Eye (tissue), 1 donor: Measurements from ENCODE around the gene KRT17.
"Not testable (repeated sequence)": the region's sequence is repeated elsewhere in the genome, so short reads cannot be mapped to it uniquely, and the experiment has no call there.

Source experiments
- DNase-seq: peaks from one replicate; pipeline ENCODE4 v3.0.0-alpha.2; 2015

KRT17 gene

DNA sequence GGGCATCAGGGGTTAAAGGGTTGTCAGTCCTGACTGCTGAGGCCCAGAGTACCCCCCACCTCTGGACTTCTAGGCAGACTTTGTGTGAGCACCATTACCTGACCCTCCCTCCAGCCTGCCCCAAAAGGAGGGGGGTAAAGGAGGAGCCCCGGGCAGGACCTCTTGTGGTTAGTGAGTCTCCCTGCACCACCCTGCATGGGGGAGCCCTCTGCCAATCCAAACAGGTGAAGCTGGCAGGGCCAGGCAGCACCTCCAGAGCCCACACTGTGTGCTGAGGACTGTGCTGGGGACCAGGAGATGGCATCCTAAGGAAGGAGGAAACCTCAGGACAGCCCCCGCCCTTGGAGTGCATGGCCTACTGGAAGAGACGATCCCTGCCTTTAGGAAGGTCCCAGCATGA is 35.1 kb downstream of the KRT17 start:
- no peak for DNase-seq

DNA sequence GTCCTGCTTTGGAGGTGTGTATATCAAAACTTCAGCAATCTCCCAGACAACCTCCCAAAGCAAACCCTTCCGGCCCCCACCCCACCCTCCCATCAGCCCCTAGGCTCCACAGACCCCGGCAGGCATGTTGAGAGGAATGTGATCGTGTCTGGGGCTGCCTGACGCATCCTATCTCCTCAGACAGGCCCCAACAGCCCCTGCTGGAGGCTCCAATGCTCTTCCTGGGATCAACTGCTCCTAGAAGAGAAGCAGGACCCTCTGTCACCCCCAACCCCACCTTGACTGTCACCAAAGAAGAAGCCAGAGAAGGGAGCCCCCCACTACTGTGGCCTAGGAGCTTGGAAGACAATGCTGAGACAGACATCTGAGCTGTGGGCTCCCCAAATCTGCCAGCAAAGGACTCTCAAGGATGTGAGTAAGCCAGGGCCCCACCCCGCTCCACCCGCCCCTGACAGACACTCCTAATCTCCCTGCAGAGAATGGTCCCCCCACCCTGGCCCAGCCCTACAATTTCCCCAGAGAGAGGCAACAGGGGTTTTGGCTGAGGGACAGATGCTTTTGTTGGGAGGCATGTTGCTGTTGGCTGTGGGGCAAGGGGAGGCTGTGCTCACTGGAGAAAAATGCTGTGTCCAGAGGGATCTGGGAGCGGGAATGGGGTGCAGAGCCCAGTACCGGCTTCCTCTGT is 36.1 kb downstream of the KRT17 start:
- peak; percentile 8 for DNase-seq

DNA sequence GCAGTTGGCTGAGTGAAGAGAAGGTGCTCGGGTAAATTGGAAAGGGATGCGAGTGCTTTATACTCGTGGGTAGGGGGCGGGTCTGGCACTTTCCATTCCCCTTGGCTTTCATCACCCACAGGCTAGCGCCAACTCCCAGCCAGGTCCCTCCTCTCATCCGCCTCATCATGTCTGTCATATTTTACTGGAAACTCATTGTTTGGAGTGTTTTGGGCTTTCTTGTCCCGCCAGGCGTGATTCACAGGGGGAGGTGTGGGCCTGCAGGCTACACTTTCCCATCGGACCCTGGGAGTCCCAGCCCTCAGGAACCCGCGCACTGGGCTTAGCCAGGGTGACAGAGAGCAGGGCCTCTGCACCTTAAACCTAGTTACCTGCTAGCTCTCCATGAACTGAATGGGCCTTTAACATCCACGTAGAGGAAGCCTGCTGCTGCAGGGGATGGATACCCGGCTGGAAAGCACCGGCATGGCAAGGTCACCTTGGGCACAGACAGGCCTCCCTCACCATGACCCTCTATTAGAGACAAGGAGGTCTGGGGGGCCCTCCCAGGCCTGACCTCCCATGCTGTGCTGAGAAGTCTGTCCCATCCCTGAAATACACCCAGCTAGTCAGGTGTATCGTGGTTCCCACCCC is 37.4 kb downstream of the KRT17 start, which contains the start of gene KRT14:
Gene KRT14, minus strand, starts transcription at position 33 of the 633 bp plus-strand sequence. CDS start 61 bp downstream, outside the sequence.
- no peak for DNase-seq

DNA sequence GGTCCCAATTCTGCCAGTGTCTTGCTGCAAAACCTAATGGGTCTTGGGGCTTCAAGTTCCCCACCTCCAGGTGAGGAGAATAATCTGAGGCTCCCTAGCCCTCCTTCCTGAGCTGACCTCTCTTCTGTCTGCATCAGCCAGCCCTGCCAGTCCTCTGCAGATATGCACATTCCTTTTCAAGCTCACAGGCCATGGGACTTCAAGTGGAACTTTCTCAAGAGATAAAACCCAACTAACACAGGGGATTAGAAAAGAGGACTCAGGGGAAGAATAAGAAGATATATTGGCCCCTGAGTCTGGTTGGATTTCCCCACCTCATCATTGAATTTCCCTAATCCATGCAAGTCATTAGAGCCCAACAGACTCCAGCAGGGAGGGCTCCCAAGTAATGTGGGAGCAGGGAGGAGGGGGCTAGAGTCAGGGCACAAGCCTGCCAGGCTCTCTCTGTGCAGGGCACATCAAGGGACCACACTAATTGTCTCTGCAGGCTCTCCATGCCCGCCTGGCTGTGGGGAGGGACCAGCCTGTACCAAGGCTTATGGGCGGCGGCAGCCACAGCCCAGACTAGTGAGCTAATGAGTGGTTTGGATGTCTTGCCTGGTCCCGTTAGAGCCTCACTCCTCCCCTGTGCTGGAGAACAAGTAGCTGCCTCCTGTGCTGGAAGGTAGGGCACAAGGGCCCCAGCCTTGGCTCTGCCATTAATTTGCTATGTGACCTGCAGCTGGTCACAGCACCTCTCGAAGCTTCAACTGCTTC is 38.9 kb downstream of the KRT17 start:
- DNase-seq: no peak

DNA sequence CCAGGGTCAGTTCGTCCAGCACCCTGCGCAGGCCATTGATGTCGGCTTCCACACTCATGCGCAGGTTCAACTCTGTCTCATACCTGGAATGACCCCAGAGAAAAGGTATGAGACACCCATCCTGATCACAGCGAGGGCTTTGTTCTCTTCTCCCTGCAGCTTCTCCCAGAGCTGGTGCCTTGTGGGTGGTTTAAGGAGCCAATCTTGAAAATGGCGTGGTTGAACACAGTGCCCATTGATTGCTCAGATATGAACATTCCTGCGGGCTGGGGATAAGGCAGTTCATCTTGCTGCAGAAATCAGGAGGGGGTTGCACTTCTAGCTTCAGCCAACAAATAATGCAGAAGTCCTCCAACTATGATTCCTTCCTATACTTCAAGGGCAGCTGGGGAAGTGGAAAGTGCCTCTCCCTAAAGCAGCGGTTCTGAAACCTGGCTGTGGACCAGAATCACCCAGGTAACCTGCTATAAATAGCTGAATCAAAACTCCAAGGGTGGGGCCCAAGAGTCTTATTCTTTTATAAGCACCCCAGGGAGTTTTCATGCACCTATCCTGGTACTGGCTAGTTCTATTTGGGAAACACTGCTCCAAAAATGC is 39.9 kb downstream of the KRT17 start:
- DNase-seq: not testable (repeated sequence)

DNA sequence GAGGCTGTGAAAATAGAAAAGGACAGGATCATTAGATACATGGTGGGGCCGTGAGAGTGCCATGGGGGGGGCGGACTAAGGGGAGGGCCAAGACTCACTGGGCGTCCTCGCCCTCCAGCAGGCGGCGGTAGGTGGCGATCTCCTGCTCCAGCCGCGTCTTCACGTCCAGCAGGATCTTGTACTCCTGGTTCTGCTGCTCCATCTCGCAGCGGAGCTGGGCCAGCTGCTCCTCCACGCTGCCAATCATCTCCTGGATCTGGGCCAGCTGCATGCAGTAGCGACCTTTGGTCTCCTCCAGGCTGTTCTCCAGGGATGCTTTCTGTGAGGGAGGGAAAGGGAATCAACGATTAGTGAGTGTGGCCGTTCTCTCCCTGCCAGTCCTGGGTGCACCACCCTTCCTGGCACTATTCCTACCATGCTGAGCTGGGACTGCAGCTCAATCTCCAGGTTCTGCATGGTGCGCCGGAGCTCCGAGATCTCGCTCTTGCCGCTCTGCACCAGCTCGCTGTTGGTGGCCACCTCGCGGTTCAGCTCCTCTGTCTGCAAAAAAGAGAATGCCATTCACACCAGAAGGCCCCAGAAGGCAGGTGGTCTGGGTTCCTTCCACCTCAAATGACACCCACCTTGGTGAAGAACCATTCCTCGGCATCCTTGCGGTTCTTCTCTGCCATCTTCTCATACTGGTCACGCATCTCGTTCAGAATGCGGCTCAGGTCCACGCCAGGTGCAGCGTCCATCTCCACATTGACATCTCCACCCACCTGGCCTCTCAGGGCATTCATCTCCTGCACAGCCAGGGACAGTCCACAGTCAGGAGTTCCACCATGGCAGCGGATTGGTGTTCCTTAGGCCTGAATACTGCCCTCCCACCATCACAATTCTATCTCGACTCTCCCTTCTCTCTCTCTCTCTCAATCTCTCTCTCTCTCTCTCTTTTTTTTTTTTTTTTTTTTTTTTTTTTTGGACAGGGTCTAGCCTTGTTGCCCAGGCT is 40.9 kb downstream of the KRT17 start:
- no peak for DNase-seq

DNA sequence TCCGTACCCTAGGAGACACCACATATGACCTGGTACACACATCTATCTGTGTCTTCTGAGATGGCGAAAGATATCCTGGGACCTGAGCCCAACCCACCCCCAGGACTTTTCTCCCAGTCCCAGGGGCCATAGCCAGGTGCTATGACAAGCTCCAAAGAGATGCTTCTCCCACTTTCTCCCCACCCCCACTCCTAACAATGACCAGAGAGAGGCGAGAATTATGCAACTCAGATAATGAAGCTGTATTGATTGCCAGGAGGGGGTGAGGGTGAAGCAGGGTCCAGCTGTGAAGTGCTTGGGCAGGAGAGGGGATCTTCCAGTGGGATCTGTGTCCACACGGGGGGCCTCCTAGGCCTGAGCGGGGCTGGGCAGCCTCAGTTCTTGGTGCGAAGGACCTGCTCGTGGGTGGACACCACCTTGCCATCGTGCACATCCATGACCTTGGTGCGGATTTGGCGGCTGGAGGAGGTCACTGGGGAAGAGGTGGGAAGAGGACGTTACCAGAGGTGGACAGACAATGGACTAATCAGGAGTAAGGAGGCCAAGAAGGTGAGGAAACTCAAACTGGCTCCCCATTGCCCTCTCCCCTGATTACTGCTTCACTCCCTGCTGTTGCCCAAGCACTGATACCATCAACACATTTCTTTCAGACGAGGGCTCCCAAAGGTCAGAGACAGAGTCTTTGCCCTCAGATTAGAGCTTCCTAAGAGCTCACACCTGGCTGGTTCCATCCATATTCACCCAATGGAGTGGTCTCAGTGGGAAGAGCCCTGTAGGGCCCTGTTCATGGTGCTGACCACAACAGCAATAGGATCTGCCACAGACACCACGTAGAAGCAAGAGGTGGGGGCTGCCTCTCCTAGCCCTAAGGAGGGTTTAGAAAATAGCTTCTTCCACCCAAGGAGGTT is 42.1 kb downstream of the KRT17 start:
- DNase-seq: not testable (repeated sequence)

DNA sequence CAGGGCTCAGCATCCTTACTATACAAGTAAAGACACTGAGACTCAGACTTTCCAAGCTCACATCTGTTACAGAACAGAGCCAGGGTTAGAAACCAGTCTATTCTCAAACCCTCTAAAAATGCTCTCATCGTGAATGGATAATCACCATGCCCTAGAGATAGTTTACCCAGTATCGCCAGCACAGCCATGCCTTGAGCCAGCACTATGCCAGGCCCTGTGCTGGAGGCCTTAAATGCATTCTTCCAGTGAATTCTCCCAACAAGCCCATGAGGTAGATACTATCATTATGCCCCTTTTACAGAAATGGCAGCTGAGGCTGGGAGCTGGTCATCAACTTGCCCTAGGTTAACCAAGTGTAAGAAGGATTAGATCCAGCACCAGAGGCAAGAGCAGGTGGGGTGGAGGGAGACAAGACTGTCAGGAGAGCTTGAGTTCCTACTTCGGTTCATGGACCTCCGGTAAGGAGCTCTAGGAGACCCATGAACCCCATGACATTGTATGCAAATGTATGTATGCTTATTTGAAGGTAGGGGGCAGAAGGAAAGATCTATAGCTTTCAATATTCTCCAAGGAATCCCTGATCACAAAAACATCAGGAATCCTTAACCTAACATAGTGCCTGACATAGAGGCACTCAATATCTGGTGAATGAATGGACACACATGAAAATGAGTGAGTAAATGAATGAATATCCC is 42.9 kb downstream of the KRT17 start:
- DNase-seq: no peak

DNA sequence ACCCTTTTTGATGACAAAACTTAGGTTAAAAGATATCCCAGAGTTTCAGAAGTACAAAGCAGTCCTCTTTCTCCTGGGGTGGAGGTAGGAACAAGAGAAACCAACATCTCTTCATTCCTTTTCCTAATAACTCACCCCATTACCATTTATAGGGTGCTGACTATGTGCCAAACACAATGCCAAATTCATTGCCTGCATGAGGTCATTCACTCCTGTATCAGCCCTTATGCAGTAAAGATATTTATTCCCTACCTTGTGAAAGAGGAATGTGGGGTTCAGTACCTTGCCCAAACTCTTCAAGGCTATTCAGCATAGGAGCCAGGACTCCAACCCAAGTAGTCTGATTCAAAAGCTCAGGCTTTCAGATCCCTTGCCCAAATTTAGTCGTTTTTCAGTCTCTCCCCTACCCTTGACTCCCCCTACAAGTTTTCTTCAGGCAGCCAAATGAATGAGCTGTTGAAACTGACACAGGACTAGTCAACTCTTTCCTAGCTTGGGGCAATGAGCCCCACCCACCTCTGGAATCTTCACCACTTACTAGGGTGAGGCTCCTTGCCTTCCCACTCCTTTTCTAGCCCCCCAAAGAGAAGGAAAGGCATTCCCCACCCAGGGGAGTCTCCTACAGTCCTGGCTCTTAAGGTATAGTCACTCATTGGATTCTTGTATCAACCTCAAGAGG is 43.5 kb downstream of the KRT17 start:
- DNase-seq: no peak

DNA sequence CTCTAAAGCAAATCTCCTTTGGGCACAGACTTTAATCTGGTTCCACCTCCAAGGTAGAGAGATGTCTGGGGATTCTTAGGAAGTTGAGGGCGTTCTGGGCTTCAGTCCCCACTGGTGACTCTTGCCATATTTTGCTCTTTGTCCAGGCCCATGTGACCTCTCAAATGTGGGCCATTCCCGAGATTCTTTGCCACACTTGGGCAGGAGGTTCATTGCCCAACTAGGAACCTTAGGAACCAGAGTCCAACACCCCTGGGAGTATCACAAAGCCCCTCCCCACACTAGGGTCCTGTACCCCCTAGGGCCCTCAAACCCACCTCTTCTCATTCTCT is 44.2 kb downstream of the KRT17 start:
- no peak for DNase-seq

DNA sequence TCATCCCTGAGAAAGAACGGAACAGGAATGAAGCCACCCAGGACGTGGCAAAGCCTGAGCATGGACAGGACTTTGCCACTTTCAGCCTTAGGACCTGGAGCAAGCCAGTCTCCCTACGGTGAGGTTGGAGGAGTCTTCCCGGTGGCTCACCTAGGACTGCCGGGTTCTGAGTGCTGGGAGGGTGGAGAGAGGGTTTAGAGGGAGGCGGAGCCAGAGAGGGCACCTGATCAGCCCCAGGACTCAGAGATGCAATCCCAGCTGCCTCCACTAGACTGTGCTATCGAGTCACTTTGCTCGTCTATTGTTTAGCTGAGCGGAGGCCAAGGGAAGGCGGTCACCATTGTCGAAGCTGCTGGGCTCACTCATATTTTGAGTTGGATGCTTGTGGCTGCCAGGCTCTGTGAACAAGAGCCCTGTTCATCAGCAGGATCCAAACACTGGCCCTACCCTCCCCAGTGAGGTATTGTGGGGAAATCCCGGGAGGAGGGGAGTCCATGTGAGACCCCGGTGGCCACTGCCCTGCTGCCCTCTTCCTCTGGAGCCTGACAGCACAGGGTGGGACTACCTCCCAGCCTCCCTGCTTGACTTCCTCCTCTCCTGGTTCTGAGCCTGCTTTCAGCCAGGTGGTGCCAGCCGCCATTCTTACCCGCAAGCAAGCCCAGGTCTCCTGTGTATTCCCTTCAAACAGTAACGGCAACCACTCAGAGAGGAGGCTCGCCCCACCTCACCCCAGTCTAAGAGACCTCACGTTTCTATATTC is 44.7 kb downstream of the KRT17 start:
- peak; percentile 97 for DNase-seq

DNA sequence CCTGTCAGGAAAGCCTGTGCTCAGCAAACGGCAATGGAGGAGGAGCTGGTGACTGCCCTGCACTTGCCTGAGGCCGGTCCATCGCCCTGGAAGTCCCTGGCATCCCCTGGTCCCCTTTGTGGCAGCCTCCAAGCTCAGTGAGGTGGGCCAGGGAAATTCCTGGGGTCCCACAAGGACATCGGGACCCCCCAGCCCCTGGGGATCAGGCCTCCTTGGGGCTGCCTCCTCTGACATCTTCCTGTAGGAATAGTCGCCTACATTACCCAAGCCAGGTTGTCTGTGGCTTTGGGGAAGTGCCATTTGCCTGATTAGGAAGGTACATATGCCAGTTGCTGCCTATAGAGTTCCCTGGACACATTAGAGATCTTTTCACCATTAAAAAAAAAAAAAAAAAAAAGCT is 45.4 kb downstream of the KRT17 start:
- DNase-seq: no peak

DNA sequence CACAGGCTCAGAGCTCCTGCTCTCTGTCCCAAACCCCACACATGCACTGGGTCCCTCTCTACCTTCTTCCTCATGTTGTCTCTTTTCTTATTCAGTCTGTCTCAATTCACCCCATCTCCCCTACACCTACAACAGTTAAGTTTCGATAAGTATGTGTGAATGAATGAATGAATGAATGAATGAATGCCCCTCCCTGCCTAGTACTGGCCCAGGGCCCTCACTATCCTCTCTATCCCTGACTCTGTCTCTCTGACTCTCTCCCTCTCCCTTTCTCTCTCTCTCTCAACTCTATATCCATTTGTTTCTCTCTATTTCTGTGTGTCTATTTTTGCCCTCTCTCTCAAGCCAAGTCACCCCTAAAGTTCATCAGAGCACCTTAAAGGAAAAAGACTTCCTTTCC is 45.8 kb downstream of the KRT17 start:
- DNase-seq: no peak

DNA sequence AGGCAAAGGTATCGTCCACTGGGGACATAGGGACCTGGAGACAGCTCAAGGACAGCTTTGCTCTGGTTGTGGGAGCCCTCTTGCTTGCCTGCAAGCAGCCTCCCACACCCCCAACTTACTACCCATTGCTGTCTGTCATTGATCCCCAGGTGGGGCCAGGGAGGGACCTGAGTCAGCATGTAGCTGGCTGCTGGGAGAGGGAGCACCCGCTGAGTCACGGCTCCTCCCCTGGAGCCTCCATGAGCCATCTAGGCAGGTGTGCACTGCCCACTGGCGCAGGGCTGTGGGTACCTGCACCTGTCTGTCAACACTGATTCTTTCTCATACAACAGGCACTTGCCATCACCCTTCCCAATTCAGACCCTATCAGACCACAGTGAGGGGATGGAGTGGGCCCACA is 47.6 kb downstream of the KRT17 start:
- DNase-seq: not testable (repeated sequence)

DNA sequence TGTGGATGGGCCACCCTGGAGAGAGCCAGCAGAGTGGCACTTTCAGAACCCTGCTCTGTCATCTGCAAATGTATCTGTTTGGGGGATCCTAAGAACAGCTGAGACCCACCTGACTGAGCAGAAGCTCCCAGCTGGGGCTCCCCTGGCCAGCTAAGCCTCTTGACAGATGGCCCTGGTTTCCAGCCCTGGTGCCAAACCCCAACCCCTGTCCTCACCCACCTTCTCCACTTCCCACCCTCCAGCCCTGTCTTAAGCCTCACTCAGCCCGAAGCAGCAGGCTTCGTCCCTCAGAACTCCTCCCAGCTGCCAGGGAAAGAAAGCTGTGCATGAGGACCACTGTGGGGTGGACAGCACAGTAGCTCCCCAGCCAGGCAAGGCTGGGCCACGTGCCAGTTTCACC is 49.0 kb downstream of the KRT17 start:
- no peak for DNase-seq

DNA sequence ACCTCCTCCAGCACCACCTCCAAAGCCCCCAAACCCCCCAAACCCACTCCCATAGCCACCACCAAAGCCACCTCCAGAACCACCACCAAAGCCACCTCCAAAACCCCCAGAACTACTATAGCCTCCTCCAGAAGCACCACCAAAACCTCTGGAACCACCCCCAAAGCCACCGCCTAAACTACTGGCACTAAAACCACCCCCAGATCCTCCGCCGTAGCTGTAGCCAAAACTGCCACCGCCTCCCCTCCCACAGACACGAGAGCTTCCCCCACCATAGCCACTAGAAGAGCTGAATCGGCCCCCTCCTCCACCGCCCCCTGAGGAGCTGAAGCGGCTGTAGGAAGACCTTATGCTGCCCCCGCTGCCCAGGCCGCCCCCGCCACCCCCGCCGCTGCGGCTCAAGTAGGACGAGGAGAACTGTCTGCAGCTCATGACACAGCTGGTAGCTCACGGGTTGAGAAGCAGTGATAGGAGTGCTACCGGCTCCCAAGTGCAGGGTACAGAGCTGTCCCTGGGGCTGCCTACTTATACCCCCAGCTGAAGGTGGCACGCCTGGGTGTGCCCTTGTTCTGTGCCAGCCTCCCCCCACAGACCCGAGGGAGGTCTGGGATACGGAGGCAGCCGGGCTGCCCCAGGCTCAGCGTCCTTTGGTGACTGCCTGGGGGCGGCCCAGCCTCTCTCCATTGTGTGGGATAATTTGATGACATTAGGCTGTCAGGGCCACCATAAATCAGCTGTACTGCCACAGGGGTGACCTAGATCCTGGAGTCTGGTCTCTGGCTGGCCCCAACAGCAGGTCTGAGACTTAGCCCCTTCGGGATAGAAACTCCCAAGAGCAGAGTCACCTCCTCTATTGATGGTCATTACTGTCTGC is 52.6 kb downstream of the KRT17 start, which contains the start of gene KRT9:
Gene KRT9, minus strand, starts transcription at position 499 of the 874 bp plus-strand sequence. Its CDS starts 67 bp downstream, at position 432.
- peak; percentile 60 for DNase-seq
